GM19463 (cell line): Measurements from ENCODE around the gene TEPSIN.
A peak's percentile ranks its signal among the peaks of the same experiment; 100 is the strongest.

Experiments
- ATAC-seq: cut with Tn5 transposase; IDR thresholded peaks from one replicate; pipeline ENCODE4 v1.9.1; 2021; ENCODE audit warnings: mild to moderate bottlenecking, moderate library complexity; ENCODE audit not compliant: unreplicated experiment

TEPSIN gene, protein sequence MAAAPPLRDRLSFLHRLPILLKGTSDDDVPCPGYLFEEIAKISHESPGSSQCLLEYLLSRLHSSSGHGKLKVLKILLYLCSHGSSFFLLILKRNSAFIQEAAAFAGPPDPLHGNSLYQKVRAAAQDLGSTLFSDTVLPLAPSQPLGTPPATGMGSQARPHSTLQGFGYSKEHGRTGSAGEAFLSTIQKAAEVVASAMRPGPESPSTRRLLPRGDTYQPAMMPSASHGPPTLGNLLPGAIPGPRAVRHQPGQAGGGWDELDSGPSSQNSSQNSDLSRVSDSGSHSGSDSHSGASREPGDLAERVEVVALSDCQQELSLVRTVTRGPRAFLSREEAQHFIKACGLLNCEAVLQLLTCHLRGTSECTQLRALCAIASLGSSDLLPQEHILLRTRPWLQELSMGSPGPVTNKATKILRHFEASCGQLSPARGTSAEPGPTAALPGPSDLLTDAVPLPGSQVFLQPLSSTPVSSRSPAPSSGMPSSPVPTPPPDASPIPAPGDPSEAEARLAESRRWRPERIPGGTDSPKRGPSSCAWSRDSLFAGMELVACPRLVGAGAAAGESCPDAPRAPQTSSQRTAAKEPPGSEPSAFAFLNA

DNA sequence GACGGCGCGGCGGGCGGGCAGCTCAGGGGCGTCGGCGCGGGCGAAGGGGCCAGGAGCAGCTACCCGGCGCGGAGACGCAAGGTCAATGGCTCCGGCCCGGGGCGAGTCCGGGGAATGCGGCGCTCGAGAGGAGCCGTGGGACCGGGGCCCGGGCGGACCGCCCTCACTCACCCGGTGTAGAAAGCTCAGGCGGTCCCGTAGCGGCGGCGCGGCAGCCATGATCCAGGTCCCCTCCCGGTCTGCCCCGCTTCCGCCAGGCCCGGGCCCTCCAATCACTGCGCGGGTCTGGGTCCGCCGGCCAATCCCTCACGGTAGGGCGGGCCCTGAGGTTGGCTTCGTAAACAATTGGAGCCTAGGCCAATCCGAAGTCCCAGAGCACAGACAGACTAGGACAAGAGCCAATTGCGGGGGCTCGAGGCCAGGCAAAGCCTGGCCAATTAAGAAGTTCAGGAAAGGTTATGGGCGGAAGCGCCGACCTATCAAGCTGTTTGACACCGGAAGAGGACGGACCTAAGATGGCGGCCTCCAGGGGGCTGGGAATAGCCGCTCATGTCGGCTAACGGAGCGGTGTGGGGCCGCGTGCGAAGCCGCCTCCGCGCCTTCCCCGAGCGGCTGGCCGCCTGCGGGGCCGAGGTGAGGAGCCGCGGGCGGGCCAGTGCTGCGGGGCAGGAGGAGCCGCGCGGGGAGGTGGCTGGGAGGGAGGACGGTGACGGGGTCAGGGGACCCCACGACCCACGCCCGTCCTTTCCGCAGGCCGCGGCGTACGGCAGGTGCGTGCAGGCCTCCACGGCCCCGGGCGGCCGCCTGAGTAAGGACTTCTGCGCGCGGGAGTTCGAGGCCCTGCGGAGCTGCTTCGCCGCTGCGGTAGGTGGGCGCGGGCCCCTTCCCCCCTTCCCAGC is at the start of gene TEPSIN, which contains the start of gene NDUFAF8:
Gene TEPSIN, minus strand, starts transcription at position 241 of the 899 bp plus-strand sequence. Its CDS starts 22 bp downstream, at position 219.
Gene NDUFAF8, plus strand, starts transcription at position 504 of the 899 bp plus-strand sequence. Its CDS starts 46 bp downstream, at position 550.
- peak; percentile 94 for ATAC-seq

DNA sequence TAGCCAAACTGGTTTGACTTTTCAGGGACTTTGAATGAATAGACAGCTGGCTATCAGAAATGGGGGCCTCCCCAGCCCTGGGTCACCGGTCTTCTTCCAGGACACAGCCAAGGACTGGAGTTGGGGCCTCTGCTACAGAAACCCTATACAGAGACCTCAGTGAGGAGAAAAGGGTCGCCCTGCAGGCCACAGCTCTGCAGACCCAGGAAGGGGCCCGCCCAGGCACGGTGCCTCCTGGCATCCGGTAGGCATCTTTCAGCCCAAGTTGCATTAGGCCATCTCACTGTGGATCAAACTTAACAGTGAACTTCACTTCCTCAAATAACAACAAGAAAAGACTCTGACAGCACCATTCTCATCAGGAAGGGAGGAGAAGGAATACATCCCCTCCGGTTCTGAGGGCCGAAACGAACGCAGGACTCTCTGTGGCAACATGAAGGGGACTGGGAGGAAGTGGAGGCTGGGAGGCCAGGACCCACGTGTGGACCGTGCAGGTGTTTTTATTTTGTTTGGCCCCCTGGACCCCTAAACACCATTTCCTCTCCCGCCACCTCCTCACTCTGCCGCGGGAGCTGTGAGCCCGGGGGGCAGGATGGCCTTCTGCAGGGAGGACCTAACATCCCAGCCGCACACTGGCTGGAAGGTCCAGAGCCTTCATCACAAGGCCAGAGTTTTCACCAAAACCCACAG is 49.0 kb upstream of the TEPSIN start:
- no peak for ATAC-seq

DNA sequence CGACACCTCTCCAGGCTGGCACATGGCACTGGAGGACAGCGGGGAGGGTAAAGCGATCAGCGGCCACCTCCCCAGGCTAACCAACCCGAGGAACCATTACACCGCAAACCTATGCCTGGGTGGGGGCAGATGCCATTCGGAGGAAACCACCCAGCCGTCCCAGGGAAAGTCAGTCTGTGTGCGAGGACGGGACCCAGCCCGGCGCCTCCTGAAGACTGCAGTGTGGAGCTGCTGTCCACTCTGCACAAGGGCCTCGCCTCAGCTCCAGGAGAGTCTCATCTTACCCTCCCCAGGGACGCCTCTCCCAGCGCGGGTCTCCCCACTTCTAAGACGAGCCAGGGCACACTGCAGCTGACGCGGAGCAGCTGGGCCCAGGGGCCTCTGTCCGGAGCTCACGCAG is 48.3 kb upstream of the TEPSIN start:
- ATAC-seq, result no peak

DNA sequence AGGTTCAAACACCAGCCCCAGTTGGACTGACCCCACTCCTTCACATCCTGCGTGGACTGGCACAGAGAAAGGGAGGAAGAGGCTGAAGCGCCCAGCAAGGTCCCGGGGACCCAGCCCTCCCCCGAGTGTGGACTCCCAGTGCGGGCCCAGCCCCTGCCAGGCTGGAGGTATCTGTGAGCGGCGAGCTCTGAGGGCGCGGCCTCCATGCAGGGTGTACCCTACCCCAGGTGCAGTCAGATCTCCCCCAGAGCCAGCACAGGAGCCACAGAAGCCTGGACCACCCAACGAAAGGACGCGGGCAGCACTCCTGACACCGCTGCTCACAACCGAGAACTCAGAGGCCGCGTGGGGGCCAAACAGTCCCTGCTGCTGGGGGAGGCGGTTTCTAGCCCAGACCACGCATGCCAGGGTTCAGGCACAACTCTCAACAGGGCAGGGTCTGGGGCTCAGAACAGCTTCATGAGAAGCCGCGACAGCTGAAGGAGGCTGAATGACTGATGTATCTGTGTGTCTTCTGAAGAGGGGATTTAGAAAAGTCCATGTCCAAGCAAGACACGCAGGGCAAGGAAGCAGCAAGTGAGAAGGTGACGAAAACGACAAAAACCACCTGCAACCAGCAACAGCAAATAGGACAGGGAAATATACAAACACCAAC is 47.8 kb upstream of the TEPSIN start:
- no peak for ATAC-seq

DNA sequence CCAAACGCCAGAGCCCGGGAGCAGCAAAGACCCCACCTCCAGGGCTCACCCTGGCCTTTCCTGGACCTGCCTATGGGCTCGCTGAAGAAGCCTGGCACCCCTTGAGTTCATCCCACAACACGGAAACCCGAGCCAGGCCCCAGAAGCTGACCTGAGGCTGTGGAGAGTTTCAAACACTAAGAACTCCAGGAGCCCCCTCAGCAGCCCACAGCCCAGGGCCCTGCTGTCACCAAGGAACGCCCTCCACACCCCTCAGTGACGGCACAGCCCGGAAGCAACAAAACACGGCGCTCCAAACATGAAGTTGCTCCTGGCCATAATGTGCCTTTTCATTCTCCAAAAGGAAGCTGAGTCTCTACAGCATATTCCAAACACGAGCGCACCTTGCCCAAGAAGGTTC is 47.0 kb upstream of the TEPSIN start:
- ATAC-seq, result no peak

DNA sequence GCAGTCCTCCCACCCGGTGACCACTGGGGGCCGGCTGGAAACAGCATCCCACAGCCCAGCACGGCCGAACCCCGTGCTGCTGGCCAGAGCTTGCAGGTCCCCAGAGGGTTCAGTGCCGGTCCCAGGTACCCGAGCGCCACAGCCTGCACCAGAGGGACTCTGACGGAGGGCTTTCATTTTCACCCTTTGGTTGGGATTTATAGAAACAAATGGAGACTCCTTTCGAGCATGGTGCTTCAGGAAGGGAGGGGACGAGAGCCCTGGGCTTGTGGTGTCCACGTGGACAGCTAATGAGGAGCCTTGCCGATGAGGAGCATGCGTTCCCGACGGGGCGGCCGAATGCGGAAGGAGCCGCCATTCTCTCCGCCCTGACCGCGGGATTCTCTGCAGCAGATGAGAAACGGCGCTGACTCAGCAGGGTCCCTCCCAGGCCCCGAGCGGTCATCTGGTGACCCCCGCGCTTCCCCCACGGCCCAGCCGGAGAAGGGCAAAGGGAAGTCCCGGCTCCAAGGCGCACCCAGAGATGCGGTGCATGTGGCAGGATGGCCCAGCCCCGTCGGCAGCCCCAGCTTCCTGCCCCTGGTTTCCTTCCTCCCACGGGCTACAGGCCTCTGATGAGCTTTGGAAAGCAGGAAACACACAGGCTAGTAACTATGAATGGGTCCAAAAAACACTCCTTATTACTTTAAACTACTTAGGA is 46.5 kb upstream of the TEPSIN start:
- no peak for ATAC-seq

DNA sequence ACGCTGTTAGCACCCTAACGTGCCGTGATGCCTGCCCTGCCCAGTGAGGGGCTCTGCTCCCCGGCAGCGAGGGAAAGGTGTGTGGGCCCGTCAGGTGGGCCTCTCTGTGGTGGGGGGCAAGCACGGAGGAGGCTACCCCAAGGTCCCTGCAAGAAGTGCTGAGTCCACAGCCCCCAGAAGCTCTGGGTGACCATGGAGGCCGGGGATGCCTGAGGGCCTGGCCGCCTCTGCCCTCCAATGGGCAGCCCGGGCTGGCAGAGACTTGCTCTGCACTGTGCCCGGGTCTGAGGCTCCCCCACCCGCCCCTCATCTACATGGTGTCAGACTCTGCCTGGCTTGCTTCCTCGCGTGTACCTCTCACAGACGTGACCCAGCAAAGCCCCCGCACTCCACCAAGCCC is 44.0 kb upstream of the TEPSIN start:
- no peak for ATAC-seq

DNA sequence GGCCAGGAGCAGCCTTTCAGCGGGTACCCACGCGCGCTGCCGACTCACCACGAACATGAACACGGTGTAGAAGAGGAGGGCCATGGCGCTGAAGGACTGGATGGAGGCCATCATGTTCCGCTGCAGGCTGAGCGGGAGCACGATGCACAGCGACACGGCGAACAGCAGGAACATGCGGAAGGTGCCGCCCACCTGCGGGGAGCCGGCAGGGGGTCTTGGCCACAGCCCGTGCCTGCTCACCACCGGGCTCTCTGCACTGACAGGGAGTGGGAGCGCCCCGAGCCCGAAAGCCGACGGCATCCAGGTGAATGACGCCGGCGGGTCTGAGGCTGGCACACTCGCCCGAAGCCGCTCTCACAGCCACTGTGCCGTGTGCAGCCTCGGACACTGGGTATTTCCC is 43.3 kb upstream of the TEPSIN start:
- ATAC-seq, result no peak

DNA sequence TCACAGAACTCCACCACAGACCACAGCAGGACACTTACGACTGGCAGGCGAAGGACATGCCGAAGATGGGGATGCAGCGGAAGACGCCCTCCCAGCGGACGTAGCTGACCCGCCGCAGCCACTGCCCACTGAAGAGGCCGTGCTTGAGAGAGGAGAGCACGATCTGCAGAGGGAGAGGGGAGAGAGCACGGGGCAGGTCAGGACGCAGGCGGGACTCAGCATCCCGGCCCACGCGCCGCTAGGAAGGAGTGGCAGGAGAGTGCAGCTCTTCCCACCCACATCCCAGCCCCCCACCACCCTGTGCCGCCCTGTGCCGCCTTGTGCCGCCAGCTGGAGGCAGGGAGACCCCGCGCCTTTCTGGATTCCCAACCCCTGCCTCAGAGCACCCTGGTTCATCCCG is 41.7 kb upstream of the TEPSIN start:
- no peak for ATAC-seq

DNA sequence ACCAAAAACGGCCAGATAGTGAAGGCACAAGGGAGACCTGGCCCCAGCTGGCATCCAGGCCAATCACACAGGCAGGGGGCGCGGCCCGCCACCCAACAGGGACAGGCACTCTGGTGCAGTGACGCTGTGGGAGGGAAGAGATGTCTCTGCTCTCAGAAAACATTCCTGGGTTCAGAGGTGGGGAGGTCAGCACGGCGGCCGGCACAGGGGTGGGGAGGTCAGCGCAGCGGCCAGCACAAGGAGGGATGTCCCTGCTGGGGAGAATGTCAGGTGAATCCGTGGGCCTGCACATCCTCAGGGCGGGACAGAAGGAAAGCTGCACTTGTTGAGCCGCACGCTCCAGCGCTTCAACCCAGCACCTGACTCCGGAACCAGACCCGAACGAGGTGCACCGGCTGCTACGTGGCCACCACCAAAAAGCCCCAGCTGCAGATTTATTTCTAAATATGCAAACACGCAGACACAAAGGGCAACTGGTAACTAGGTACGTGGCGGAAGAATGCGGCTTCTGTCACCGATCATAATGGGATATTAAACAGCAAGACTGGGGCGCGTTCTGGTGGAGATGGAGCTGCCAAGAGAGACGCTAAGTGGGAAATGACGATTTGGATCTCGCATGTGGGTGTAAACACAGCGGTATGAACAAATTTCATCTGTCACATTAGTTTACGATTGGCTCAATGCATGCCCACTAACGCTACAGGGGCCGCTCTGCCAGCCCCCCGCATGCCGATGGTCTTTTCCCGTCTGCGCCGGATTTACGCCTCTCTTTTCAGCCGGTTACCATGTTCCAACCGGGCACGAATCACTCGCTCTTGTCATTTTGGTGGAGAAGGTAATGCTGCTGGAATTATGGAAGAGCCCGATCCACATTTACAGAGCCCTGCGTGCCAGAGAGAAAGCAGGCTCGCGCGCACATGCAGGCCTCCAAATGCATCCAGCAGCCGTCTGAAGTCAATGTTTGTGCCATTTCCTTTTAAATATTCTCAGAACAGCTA is 40.7 kb upstream of the TEPSIN start:
- ATAC-seq, result no peak

DNA sequence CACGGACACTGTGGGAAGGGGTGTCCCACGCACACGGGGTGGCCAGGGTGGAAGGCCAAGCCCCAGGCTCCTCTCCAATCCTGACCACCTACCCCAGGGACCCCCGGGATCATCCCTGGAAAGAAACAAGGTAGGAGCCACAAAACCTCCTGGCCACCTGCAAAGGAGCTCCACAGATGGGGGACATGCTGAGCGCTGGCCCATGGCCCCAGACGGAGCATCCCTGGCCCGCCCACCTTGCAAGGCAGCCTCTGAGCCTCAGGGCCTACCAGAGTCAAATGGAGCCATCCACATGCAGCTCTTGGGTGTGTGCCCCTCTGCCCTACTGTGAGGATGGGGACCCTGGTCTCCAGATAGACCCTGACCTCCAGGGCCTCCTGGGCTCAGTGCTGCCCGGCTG is 40.0 kb upstream of the TEPSIN start:
- ATAC-seq, result no peak

DNA sequence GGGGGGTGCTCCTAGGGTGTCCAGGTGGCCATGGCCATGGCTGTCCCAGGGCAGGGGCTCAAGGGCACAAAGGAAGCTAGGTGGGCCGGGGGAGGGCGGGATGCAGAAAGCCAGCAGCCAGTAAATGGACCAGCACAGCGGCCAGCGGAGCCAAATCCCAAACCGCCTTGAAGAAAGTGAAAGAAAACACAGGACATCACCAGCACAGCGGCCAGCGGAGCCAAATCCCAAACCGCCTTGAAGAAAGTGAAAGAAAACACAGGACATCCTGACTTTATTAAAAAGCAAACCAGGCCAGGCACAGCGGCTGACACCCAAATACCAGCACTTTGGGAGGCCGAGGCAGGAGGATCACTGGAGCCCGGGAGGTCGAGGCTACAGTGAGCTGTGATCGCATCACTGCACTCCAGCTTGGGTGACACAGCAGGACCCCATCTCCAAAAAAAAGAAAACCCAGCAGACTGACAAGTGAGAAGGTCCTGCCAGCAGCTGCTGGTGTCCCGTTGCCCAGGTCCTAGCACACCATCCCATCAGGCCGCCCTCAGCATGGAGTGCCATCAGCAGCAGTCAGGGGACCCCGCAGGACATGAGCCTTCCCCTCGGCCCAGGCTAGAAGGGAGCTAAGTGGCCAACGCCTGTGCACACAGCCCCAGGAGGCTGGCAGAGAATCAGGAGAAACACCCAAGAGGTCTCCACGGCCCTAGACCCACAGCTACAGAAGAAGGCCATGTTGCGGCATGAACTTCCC is 39.3 kb upstream of the TEPSIN start:
- no peak for ATAC-seq

DNA sequence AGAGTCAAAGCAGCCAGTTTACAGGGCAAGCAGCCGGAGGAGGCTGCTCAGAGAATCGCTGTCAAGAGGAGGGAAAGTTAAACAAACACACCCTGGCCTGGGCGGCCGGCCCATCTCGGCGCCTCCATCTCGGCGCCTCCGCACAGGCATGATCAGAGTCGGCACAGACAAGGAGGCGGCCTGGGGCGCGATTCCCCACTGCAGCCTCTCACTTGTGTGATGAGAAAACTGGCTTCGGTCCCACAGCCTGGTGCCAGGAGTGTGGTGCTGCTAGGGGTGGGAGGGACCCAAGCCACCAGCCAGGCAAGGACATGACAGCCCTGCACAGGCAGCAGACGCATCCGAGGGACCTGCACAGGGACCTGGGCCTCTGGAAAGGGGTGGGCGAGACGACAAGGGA is 38.6 kb upstream of the TEPSIN start:
- no peak for ATAC-seq

DNA sequence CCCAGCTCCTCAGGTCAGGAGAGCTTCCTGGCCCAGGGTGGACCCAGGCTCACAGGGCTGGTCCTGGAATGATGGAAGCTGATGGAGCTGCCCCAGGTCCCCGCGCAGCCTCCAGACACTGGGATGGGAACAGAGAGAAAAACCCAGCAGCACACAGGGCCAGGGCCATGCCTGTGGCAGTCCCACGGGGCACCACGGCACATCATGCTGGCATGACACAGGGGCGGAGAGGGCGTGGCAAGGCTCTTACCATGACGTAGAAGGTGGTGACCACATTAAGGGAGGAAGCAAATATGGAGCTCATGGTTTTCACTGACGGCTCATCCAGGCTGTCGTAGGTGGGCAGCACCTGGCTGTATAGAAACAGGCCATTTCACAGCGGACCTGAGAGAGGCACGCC is 37.9 kb upstream of the TEPSIN start:
- ATAC-seq, result no peak

DNA sequence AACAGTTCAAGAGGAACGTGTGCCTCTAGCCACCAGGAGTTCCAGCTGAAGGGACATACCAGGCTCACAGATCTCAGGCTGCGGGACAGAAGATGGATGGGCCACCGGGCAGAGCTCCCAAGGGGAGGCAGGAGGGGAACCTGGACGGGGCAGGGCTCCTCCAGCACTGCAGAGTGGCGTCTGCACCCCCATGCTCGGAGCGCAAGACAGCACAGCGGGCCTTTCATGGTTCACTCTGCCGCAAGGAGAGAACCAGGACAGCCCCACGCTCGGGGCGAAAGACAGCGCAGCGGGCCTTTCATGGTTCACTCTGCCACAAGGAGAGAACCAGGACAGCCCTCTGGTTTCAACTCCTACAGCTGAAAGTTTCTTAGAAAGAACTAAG is 35.6 kb upstream of the TEPSIN start:
- ATAC-seq, result no peak

DNA sequence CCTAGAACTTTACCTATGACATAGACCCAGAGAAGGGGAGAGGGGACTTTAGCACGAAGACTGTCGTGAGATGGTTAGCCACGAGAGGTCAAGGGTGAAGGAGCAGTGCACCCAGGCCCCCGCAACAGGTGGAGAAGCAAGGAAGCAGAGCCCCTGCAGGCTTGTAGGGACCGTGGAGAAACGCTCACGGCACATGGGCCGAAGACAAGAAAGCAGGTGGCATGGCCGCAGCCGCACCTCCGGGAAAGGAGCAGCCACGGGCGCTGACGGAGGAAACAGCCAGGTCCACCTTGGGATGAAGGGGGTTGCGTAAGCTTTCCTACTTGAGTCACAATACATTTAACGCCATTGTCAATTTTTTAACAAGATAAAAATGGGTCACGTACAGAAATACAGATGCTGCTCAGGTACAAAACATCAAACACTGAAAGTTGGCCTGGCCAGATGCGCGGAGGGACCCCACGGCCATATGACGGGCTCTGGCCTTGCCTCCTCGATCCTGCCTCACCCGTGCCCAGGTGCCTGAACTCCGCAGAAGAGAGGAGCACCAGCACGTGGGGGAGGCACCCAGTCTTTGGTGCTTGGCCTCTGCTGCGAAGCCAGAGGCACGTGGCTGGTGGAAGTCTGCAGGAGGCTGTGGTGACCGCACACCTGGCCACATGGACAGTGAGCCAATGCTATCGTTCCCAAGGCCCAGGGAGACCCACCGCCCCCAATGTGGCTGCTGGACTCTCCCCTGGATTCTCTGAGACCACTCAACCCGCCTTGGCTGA is 35.0 kb upstream of the TEPSIN start:
- no peak for ATAC-seq

DNA sequence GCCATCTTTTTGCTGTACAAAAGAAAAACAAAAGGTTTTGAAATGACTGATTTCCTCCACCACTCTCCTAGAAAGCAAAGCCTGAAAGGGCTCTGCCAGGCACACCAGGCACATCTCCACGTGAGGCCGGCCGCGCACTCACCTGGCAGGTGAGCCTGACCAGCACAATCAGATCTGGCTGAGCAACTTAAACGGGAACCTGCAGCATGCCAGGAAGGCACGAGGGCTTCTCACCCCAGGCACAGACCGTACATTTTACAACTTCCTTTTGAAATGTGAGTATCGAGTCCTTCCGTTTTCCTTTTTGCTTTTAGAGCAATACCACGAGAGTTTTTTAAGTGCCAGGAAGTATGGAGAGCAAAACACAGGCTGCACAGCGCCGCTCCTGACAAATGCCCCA is 33.8 kb upstream of the TEPSIN start:
- no peak for ATAC-seq
